ENCODE results near the gene PAK5.

DNA sequence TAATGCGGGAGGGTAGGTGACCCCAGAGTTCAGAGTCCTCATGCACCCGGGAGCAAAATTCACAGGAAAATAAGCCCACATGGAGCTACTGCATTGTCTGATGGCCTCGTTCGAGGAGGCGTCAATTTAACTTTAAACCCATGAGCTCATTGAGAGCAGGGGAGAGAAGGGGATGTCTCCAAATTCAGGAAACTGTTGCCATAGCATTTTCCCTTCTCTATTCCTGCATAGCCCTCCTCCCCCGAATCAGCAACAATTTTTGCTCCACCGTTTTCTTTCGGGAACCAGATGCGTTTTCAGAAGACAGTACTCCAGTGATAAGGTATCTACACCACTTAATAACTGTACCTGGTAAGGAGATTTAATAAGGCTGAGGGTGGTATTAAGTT lies 324.8 kb downstream of the PAK5 start:
- no peak for TF ChIP-seq POLR2AphosphoS5 (IDR thresholded peaks at IDR 0.05)
- TF ChIP-seq, protein P1, sequence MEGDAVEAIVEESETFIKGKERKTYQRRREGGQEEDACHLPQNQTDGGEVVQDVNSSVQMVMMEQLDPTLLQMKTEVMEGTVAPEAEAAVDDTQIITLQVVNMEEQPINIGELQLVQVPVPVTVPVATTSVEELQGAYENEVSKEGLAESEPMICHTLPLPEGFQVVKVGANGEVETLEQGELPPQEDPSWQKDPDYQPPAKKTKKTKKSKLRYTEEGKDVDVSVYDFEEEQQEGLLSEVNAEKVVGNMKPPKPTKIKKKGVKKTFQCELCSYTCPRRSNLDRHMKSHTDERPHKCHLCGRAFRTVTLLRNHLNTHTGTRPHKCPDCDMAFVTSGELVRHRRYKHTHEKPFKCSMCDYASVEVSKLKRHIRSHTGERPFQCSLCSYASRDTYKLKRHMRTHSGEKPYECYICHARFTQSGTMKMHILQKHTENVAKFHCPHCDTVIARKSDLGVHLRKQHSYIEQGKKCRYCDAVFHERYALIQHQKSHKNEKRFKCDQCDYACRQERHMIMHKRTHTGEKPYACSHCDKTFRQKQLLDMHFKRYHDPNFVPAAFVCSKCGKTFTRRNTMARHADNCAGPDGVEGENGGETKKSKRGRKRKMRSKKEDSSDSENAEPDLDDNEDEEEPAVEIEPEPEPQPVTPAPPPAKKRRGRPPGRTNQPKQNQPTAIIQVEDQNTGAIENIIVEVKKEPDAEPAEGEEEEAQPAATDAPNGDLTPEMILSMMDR (IDR thresholded peaks at IDR 0.05) = no peak
